Calu3 (cell line): Measurements from ENCODE around the gene MFSD6L. TPM values are rescaled to one million over a fixed set of nuclear protein-coding genes. Genes with fewer than 3 reads are reported as not detected.

Experiments
- BruUV-seq: library from RNA; stranded (reverse); fragments of 400-500 nt; replicated peaks from 2 replicates; lab custom pipeline; 2021; lab: Mats Ljungman, UMichigan
- CTCF ChIA-PET: fragments of 300-600 bp; sonication (Branson Sonifier 250); formaldehyde crosslinking; loops from one replicate; lab custom pipeline; 2022; ENCODE audit warnings: antibody characterized with exemption; lab: Charles Lee
- DNase-seq: peaks from one replicate; pipeline ENCODE4 v3.0.0; 2022
- H3K27ac Mint-ChIP-seq: one replicate; pipeline ENCODE4 v1.8.0; 2022; ENCODE audit warnings: mixed read lengths; ENCODE audit not compliant: unreplicated experiment
- H3K27me3 Mint-ChIP-seq: one replicate; pipeline ENCODE4 v1.8.0; 2022; ENCODE audit warnings: mixed read lengths; ENCODE audit not compliant: unreplicated experiment
- H3K36me3 Mint-ChIP-seq: one replicate; pipeline ENCODE4 v1.8.0; 2022; ENCODE audit warnings: mild to moderate bottlenecking, moderate library complexity, mixed read lengths; ENCODE audit not compliant: insufficient read depth, unreplicated experiment
- H3K4me1 Mint-ChIP-seq: one replicate; pipeline ENCODE4 v1.8.0; 2022; ENCODE audit warnings: mild to moderate bottlenecking, low read depth, mixed read lengths; ENCODE audit not compliant: unreplicated experiment
- H3K4me3 Mint-ChIP-seq: one replicate; pipeline ENCODE4 v1.8.0; 2022; ENCODE audit warnings: mild to moderate bottlenecking, low read depth, moderate library complexity, mixed read lengths; ENCODE audit not compliant: unreplicated experiment
- H3K9me3 Mint-ChIP-seq: one replicate; pipeline ENCODE4 v1.8.0; 2022; ENCODE audit warnings: low read depth, mixed read lengths; ENCODE audit not compliant: unreplicated experiment
- intact Hi-C: fragments of 100-400 bp; cut with micrococcal nuclease; formaldehyde crosslinking; loops from one replicate; pipeline ENCODE4 v1.10.0; 2022; ENCODE audit not compliant: unreplicated experiment
- total RNA-seq: library from RNA; stranded (reverse); gene quantifications from 2 replicates; pipeline ENCODE4 v1.2.3, GENCODE V29; 2022
- TF ChIP-seq, protein P1 (sequence below): fragments of 200-600 bp; IDR thresholded peaks from one replicate; pipeline ENCODE4 v1.8.0; 2022; ENCODE audit warnings: antibody characterized with exemption; ENCODE audit not compliant: unreplicated experiment

The MFSD6L gene
- total RNA-seq, 1 experiment from 2014 or later = 0.21 TPM

DNA sequence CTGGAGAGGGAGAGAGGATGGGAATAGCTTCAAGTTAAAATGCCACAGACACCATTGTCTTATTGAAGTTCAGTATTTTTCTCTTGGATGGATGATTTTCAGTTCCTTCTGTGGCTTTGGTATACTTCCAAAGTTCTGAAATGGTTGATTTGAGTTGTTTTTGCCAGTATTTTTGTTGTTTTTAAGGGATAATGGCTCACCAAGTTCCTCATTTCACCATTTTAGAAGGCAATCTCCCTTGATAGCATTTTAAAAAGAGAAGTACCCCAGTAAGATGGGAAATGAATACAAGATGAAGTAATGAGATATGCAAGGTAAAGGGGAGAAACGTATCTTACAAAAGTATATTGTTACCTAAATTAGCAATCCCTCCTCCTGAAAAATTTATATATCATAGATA lies 22.3 kb downstream of the MFSD6L start:
- BruUV-seq = no TSS peak
- Mint-ChIP-seq H3K4me1 (no peaks in the 10 kb centered on the region), H3K27me3 (peaks cover 49% of the 10 kb centered on the region), H3K27ac (no peak overlapping the region), H3K4me3 (no peak overlapping the region), H3K36me3 (no peaks in the 10 kb centered on the region), H3K9me3 (no peaks in the 10 kb centered on the region)
- TF ChIP-seq, protein P1, sequence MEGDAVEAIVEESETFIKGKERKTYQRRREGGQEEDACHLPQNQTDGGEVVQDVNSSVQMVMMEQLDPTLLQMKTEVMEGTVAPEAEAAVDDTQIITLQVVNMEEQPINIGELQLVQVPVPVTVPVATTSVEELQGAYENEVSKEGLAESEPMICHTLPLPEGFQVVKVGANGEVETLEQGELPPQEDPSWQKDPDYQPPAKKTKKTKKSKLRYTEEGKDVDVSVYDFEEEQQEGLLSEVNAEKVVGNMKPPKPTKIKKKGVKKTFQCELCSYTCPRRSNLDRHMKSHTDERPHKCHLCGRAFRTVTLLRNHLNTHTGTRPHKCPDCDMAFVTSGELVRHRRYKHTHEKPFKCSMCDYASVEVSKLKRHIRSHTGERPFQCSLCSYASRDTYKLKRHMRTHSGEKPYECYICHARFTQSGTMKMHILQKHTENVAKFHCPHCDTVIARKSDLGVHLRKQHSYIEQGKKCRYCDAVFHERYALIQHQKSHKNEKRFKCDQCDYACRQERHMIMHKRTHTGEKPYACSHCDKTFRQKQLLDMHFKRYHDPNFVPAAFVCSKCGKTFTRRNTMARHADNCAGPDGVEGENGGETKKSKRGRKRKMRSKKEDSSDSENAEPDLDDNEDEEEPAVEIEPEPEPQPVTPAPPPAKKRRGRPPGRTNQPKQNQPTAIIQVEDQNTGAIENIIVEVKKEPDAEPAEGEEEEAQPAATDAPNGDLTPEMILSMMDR = no peak
- intact Hi-C loops = no loop called here
- DNase-seq = no peak
- CTCF ChIA-PET = interaction anchor here (1.3 kb wide), 1 partner anchor 393 kb away, joined by 3 read pairs; no protein-coding TSS in a partner anchor

DNA sequence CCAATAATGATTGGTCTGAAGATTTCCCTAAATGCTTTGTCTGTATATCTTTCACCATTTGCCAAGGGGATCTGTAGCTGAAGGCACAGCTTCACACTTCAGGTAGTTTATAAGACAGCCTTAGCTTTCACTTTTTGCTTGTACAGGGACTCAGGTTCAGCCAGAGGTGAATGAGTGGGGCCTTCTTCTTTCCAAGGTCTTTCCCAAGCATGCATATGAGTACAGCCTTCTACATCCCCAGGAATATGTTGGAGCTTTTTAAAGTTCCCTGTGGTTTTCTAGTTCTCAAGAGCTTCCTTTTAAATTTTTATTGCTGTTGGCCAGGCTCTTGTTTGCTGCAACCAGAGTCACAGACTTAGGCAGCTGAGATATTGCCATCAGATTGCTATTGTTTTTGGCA lies 22.9 kb downstream of the MFSD6L start:
- peaks cover 49% of the 10 kb centered on the region for H3K27me3 Mint-ChIP-seq
- no peaks in the 10 kb centered on the region for H3K9me3 Mint-ChIP-seq
- H3K4me3 Mint-ChIP-seq = no peak overlapping the region
- CTCF ChIA-PET = interaction anchor here (1.3 kb wide), 1 partner anchor 393 kb away, joined by 3 read pairs; no protein-coding TSS in a partner anchor
- TF ChIP-seq, protein P1 = no peak
- H3K36me3 Mint-ChIP-seq = no peaks in the 10 kb centered on the region
- no peaks in the 10 kb centered on the region for H3K4me1 Mint-ChIP-seq
- BruUV-seq = no TSS peak
- H3K27ac Mint-ChIP-seq = no peak overlapping the region
- intact Hi-C loops = no loop called here
- DNase-seq = no peak

DNA sequence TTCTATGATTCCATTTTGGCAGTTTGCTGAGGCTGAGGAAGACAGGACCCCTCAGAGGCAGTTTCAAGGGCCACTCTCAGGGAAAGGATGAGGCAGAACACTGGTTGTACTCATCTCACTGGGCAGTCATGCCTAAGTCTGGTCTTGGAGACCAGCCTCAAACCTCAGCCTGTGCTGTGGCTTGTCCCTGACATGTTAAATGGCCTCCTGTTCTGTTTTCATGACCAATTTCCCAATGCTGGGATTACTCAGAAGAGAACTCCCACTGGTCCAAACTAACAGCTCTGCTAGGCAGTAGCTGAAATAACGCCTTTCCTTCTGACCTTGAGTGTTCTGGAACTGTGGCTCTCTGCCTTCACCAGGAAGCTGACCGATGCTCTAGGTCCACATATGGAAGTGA lies 32.4 kb downstream of the MFSD6L start:
- Mint-ChIP-seq H3K36me3 (no peaks in the 10 kb centered on the region), H3K27me3 (peaks cover 53% of the 10 kb centered on the region), H3K9me3 (peaks cover 3% of the 10 kb centered on the region), H3K4me3 (no peak overlapping the region), H3K4me1 (no peaks in the 10 kb centered on the region), H3K27ac (no peak overlapping the region)
- DNase-seq = no peak
- no TSS peak for BruUV-seq
- TF ChIP-seq, protein P1 = no peak
- CTCF ChIA-PET = no interaction called here
- intact Hi-C loops = no loop called here

DNA sequence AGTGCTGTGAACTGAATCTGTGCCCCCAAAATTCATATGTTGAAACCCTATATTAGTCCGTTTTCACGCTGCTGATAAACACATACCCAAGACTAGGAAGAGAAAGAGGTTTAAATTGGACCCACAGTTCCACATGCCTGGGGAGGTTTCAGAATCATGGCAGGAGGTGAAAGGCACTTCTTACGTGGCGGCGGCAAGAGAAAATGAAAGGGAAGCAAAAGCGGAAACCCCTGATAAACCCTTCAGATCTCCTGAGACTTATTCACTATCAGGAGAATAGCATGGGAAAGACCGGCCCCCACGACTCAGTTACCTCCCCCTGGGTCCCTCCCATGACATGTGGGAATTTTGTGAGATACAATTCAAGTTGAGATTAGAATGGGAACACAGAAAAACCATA lies 37.2 kb downstream of the MFSD6L start:
- BruUV-seq = no TSS peak
- CTCF ChIA-PET = no interaction called here
- TF ChIP-seq, protein P1 = no peak
- H3K27me3 Mint-ChIP-seq = peaks cover 64% of the 10 kb centered on the region
- no peak overlapping the region for H3K27ac Mint-ChIP-seq
- peaks cover 2% of the 10 kb centered on the region for H3K9me3 Mint-ChIP-seq
- H3K36me3 Mint-ChIP-seq = no peaks in the 10 kb centered on the region
- no peak overlapping the region for H3K4me3 Mint-ChIP-seq
- no peaks in the 10 kb centered on the region for H3K4me1 Mint-ChIP-seq
- DNase-seq = no peak
- intact Hi-C loops = no loop called here
